NCI-H2107 (cell line): ENCODE data around the gene TPGS2.
"Not testable (repeated sequence)": the region's sequence is repeated elsewhere in the genome, so short reads cannot be mapped to it uniquely, and the experiment has no call there.

Source experiments
- DNase-seq: peaks from one replicate; lab custom pipeline; 2025; lab: John Stamatoyannopoulos, UW

TPGS2 gene

DNA sequence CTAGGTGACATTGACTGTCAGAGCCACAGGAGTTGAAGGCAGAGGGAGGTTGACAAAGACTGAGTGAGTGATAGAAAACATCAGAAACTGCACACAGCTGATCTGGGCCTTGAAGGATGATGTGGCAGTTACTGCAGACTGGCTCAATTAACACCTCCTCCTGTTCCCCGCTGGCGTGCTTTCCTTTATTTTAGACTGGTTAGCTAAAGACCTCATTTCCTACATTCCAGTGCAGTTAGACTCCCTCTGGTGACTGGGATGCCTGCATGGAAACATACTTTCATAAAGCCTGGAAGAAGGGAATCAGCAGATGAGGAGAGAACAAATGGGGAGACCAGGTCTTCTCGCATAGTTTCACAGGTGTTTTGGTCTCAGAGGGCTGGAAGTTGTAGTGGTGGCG lies 7.1 kb downstream of the TPGS2 start:
- no peak for DNase-seq

DNA sequence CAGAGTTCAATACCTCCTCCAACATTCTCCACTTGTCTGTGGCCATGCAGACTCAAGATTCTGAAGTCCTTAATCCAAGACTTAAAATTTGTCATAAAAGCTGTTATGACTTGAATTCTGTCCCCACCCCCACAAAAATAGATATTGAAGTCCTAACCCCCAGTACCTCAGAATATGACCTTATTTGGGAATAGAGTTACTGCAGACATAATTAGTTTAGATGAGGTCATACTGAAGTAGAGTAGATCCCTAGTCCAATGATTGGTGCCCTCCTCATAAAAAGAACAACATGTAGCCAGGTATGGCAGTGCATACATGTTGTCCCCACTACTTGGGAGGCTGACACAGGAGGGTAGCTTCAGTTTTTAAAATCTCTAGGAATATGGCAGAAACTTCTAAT lies 9.2 kb downstream of the TPGS2 start:
- DNase-seq, result no peak

DNA sequence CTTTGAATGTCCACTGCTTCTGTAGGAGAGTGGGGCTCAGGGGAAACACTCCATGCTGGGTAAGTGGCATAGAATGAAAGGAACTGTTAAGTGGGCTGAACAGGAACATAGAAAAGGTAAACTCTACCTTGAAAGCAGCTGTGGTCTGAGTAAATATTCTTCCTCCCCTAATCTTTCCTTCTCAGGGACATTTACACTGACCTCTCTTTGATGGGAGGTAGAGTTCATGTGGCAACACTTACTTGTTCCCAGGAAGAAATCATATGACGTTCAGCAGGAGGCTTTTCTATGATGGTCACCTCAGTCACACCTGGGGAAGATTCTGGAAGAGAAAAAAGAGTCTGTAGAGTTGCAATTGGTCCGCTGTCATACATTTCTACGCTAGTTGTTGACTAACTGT lies 10.2 kb downstream of the TPGS2 start:
- DNase-seq, result no peak

DNA sequence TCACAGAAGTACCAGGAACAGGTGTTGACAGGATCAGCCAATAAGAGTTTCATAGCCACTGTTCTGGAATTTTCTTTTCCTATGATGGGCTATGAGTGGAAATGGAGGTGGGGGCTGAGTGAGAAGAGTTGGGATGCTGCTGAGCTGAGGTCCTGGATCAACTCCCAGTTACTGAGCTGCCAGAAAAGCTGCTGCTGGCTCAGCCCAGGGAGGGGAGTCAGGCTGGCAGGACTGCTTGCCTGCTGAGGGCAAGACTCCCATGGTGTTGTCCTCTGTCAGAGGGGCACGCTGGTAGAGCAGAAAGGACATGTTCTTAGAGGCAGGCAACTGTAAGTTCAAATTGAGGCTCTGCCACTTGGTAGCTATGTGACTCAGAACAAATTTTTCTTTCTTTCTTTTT lies 11.8 kb downstream of the TPGS2 start:
- no peak for DNase-seq

DNA sequence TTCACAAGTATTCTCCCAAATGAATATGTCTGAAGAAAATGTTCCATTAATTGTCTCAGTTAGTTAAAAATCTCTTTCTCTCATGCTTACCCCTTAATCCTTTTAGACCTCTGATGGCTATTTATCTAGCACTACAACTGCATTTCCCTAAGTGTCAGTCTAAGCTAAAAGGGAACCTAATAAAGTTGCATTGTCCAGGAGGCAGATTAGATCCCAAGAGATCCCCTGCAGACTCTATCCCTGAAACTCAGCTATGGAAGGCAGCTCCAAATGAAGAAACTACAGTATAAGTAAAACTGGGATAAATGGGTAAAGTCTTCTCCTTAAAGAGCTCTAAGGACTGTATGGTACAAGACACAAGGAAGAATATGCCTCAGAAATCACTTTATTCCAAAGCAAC lies 12.7 kb downstream of the TPGS2 start:
- not testable (repeated sequence) for DNase-seq

DNA sequence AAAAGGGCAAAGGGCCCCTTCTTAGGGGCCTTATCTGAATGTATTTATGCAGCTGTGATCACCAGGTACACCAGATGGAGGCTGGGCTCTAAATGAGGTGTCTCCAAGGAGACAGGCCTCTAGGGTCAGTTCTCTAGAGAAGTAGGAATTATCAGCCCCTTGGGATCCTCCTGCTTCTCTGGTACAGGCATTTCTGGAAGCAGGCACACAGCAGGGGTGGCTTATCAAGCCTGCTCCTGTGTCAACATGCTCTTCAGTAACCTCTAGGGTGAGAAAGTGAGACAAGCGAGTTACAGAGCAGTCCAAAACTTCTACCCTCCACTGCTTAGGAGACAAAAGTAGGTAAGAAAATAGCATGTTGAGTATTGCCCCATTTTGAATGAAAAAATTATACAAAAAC lies 13.8 kb downstream of the TPGS2 start:
- DNase-seq, result peak; percentile 16

- DNase-seq, result no peak
Measured at GRCh38 chr18:36813824-36814223, 15.0 kb downstream of the TPGS2 start.

GRCh38 chr18:36813101-36813775 lies 15.6 kb downstream of the TPGS2 start:
- no peak for DNase-seq

GRCh38 chr18:36812678-36813077 lies 16.1 kb downstream of the TPGS2 start:
- no peak for DNase-seq

DNA sequence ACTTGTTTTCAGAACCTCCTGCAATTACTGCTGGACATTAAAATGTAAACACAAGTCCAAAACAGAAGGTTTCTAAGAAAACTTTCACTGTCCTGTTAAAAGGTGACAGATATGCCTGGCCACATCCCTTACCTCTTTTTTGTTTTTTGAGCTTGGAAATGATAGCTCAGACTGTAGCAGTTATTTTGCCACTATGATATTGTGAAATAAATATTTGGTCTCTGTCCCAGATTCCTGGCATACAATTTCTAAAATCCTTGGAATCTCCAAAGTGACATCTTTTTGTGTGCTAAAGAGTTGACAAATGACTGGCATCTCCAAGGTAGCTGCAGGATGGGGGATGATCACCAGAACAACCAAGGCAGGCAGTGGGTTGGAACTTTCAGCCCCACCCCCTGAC lies 16.8 kb downstream of the TPGS2 start:
- no peak for DNase-seq

GRCh38 chr18:36811430-36811829 lies 17.4 kb downstream of the TPGS2 start:
- no peak for DNase-seq

DNA sequence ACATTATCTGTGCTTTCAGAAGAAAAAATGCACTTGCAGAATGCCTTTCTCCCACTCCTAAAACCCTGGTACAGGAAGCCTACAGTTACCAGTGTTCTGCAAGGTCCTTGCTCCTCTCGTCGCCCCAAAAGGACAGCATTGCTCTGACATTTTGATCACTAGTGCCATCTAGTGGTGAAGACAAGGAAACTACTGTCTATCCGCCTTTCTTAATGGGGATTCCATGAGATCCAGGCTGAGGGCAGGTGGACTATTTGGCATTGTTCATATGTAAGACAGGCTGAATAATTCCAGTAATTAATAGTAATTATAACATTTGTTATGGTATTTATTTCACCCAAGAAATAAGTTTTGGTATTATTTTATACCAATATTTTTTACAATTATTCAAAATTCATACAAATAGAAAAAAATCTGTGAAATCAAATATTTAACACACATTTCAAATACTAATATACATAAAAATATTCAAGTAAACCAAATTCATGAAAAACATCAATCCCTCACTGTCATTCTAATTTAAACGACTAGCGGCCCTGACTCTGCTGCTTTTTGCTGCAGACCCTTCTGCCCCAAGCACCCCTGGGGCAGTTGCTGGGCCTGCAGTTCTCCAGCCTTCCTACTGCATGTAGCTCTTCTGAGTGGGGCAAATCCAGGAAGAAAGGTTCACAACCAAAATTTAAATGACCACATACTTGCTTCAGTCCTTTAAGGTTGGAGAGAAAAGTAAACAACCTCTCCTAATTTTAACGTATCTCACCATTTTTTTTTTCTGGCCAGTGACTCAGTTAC lies 19.0 kb downstream of the TPGS2 start:
- DNase-seq, result peak; percentile 45

- no peak for DNase-seq
Measured at GRCh38 chr18:36808681-36809080, 20.1 kb downstream of the TPGS2 start.

DNA sequence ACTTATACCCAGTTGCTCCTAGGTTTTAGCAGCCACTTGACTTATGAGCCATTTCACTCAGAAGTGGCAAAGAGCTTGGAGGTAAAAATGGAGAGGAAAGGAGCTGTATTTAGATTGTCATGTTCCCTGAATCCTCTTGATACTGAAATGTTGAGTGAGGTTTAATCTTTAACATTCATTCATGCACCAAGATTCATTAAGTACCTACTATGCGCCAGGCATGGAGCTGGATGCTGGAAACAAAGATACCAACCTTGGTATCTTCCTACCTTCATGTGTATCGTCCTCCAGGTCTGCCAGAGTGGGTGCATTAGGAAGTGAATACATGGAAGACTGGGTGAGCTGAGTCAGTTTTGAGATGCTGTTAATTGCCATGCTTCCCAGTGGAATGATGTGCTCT lies 23.7 kb downstream of the TPGS2 start:
- DNase-seq, result no peak

DNA sequence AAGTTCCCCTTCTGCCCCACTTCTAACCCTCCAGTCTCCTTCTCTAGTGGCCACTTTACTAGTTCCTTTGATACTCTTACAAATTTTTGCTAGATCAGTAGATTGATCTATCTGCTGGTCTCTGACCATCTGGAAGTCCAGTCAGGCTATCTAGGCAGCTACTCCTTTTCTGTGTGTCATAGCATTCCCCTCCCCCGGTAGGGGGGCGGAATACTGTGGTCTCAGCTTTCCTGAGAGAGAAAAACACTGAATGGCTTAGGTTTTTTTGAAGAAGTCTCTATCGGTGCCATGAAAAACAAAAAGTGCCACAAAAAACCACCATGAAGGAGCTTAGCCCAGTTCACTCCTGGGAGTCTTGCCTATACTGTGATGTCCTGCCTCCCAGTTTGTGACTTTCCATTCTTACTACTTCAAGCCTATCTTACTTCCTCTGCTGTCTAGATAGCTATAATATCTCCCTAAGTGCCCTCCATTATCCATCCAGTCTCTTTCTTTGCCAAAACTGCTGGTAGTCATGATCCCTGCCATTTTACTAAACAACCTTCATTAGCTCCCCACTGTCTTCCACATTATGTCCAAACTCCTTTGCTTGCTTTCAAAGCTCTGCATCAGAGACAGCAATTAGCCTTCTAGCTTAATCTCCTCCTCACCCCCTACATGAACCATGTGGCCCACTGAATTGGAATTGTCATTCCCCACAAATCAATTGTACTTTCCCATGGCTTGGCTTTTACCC lies 29.9 kb downstream of the TPGS2 start:
- no peak for DNase-seq

- DNase-seq, result no peak
Measured at GRCh38 chr18:36792634-36793283, 36.0 kb downstream of the TPGS2 start.

DNA sequence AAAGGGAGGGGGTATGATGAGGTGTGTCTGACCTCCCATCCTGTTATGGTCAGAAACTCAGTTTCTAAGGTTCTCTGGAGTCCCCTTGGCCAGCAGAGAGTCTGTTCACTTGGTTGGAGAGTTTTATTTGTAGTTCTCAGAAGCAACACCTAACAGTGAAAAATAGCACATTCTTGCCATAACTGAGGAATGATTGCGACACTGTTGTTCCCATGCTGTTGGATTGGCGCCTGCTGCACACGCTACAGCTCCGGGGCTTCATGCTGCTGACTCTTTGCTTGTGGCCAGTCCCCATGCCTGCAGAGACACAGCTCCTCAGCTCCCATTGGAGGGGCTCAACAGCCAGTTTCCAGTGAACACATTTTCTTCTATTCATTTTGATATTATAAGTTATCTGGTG lies 42.1 kb downstream of the TPGS2 start:
- DNase-seq, result no peak

DNA sequence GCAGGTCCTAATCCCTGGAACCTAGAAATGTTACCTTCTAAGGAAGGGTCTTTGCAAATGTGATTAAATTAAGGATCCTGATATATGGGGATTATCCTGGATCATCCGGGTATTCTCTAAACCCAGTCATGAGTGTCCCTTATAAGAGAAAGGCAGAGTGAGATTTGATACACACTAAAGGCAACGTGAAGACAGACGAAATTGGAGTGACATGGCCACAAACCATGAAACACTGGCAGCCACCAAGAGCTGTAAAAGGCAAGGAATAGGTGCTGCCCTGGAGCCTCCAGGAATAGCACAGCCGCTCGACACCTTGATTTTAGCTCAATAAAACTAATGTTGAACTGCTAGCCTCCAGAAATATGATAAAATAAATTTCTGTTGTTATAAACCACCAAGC lies 45.0 kb downstream of the TPGS2 start:
- DNase-seq, result no peak

DNA sequence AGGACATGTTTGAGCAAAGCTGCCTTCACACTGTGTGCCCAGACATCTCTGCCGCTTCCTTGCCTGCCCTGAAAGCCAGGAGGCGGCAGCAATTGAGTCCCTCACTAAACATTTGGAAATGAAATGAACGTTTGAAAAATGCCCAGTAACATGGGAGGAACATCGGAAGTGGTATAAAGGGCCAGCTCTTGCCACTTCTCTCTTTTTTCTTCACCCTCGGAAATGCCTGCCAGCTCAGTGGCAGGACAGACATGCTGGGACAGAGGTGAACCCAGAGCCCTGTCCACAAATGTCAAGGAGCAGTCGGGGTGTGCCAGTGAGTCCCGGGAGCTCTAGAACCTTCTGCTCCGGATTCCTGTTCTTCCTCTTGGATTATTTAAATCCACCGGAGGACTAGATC lies 46.1 kb downstream of the TPGS2 start:
- DNase-seq, result no peak

GRCh38 chr18:36780748-36781147 lies 48.1 kb downstream of the TPGS2 start:
- DNase-seq, result no peak

GRCh38 chr18:36777566-36777965 lies 51.2 kb downstream of the TPGS2 start:
- no peak for DNase-seq

- no peak for DNase-seq
Measured at GRCh38 chr18:36776650-36777049, 52.2 kb downstream of the TPGS2 start.

GRCh38 chr18:36775396-36775795 lies 53.4 kb downstream of the TPGS2 start:
- DNase-seq, result no peak
